Left kidney (tissue), 8 donors: ENCODE measurements around the gene SUCNR1. TPM values are rescaled to one million over a fixed set of nuclear protein-coding genes. Genes with fewer than 3 reads are reported as not detected.
"Not testable (repeated sequence)": the region's sequence is repeated elsewhere in the genome, so short reads cannot be mapped to it uniquely, and the experiment has no call there.

Experiments
- DNase-seq: peaks from one replicate; pipeline ENCODE4 v3.0.0-alpha.2; 2013
- long read RNA-seq, 8 donors: transcript quantifications; one replicate each; lab custom pipeline, GENCODE V29; 2026
- polyA plus RNA-seq: library from polyadenylated mRNA; unstranded; fragments of 120-200 nt; gene quantifications from one replicate; pipeline ENCODE4 v1.2.1, GENCODE V29; 2013; ENCODE audit not compliant: insufficient read length

SUCNR1 gene
- 8.0 TPM for polyA plus RNA-seq
- long read RNA-seq, donor 1, full-length matches to known transcripts, result 2 of 2 reads
- long read RNA-seq, donor 1, partial matches to known transcripts, result 0 of 2 reads
- long read RNA-seq, donor 1, other reads (novel, unspliced or antisense), result 0 of 2 reads
- long read RNA-seq, donor 2, full-length matches to known transcripts, result 1 of 1 reads
- long read RNA-seq, donor 2, partial matches to known transcripts, result 0 of 1 reads
- long read RNA-seq, donor 2, other reads (novel, unspliced or antisense), result 0 of 1 reads
- long read RNA-seq, donor 3, full-length matches to known transcripts, result 6 of 6 reads
- long read RNA-seq, donor 3, partial matches to known transcripts, result 0 of 6 reads
- long read RNA-seq, donor 3, other reads (novel, unspliced or antisense), result 0 of 6 reads
- long read RNA-seq, donor 4, full-length matches to known transcripts, result 1 of 1 reads
- long read RNA-seq, donor 4, partial matches to known transcripts, result 0 of 1 reads
- long read RNA-seq, donor 4, other reads (novel, unspliced or antisense), result 0 of 1 reads
- long read RNA-seq, donor 5, result 0 reads
- long read RNA-seq, donor 6, full-length matches to known transcripts, result 3 of 3 reads
- long read RNA-seq, donor 6, partial matches to known transcripts, result 0 of 3 reads
- long read RNA-seq, donor 6, other reads (novel, unspliced or antisense), result 0 of 3 reads
- long read RNA-seq, donor 7, full-length matches to known transcripts, result 5 of 5 reads
- long read RNA-seq, donor 7, partial matches to known transcripts, result 0 of 5 reads
- long read RNA-seq, donor 7, other reads (novel, unspliced or antisense), result 0 of 5 reads
- long read RNA-seq, donor 8, full-length matches to known transcripts, result 1 of 1 reads
- long read RNA-seq, donor 8, partial matches to known transcripts, result 0 of 1 reads
- long read RNA-seq, donor 8, other reads (novel, unspliced or antisense), result 0 of 1 reads

GRCh38 chr3:151873398-151873797, at the start of gene SUCNR1:
TSS of gene SUCNR1 (plus strand) at chr3:151873643. CDS start at chr3:151879893, 6,250 bp downstream.
- no peak for DNase-seq

GRCh38 chr3:151827816-151828215, 45.6 kb upstream of the SUCNR1 start:
- no peak for DNase-seq

GRCh38 chr3:151835751-151836525, 37.5 kb upstream of the SUCNR1 start:
- DNase-seq, result no peak

- DNase-seq, result no peak
These were observed 36.4 kb upstream of the SUCNR1 start for GRCh38 chr3:151837057-151837456.

- peak; percentile 83 for DNase-seq
These were observed 34.7 kb upstream of the SUCNR1 start for GRCh38 chr3:151838574-151839312.

GRCh38 chr3:151839313-151839631, 34.2 kb upstream of the SUCNR1 start:
- DNase-seq, result no peak

GRCh38 chr3:151841801-151842200, 31.6 kb upstream of the SUCNR1 start:
- DNase-seq, result no peak

- DNase-seq, result no peak
These were observed 30.2 kb upstream of the SUCNR1 start for GRCh38 chr3:151843275-151843674.

GRCh38 chr3:151845306-151845905, 28.0 kb upstream of the SUCNR1 start:
- DNase-seq, result no peak

- DNase-seq, result not testable (repeated sequence)
These were observed 23.4 kb upstream of the SUCNR1 start for GRCh38 chr3:151850065-151850464.

- DNase-seq, result no peak
These were observed 21.2 kb upstream of the SUCNR1 start for GRCh38 chr3:151852074-151852811.

- DNase-seq, result no peak
These were observed 17.3 kb upstream of the SUCNR1 start for GRCh38 chr3:151856118-151856517.

GRCh38 chr3:151856641-151857040, 16.8 kb upstream of the SUCNR1 start:
- DNase-seq, result no peak

- DNase-seq, result no peak
These were observed 14.2 kb upstream of the SUCNR1 start for GRCh38 chr3:151859233-151859673.

- no peak for DNase-seq
These were observed 13.5 kb upstream of the SUCNR1 start for GRCh38 chr3:151859905-151860304.

GRCh38 chr3:151863611-151864010, 9.8 kb upstream of the SUCNR1 start:
- no peak for DNase-seq

GRCh38 chr3:151864423-151865101, 8.9 kb upstream of the SUCNR1 start:
- DNase-seq, result no peak

- peak; percentile 24 for DNase-seq
These were observed 6.6 kb upstream of the SUCNR1 start for GRCh38 chr3:151866711-151867410.

- DNase-seq, result no peak
These were observed 5.8 kb upstream of the SUCNR1 start for GRCh38 chr3:151867666-151868065.
